Measurements from ENCODE around the gene PDXK. TPM values are rescaled to one million over a fixed set of nuclear protein-coding genes. Genes with fewer than 3 reads are reported as not detected.

PDXK gene
- total and polyA plus RNA-seq, 2 of the 13 experiments (the other 11 are each of a cell fraction or from before 2014, with no cell fraction given): 114 to 184 TPM

DNA sequence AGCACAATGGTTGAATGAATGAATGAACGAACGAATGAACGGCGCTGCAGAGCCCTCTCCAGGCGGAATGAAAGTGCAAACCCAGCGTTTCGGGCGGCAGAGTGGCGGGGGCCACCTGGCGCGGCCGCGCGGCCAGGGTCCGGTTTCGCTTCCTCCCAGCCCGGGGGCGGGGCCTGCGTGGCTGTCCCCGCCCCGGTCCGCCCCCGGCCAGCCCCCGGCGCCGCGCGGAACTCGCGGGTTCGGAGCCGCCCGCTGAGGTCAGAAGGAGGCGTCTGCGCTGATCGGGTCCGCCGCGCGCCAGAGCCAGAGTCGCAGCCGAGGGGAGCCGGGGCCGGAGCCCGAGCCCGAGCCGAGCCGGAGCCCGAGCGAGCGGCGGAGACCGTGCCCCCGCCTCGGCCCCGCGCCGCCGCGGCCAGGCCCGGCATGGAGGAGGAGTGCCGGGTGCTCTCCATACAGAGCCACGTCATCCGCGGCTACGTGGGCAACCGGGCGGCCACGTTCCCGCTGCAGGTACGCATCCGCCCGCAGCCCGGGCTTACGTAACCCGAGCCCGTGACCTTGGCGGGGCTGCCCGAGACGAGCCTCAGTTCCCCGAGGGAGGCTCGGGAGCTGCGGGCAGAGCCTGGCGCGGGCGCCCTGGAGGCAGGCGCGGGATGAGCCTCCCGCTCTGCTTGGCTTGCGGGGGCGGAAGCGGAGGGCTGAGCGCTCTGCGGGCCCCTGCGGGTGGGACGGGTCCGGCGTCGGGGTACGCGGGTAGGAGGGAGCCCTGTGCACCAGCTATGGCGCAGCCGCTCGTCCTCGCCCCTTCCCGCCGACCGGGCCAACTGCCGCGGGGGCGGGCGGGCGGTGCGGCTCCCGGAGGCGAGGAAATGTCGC is at the start of gene PDXK (continued):
- TF ChIP-seq ZNF549 (CRISPR knock-in tag; IDR thresholded peaks at IDR 0.05) (no peak), PAX8 (CRISPR knock-in tag; IDR thresholded peaks at IDR 0.05; ENCODE audit: borderline replicate concordance) (no peak), KDM5B (CRISPR knock-in tag; IDR thresholded peaks at IDR 0.05; ENCODE audit: borderline replicate concordance) (peak; percentile 51; the same call in 1 of the 2 replicates), ZNF782 (CRISPR knock-in tag; IDR thresholded peaks at IDR 0.05; ENCODE audit: borderline replicate concordance) (no peak), ZNF562 (CRISPR knock-in tag; IDR thresholded peaks at IDR 0.05; ENCODE audit: borderline replicate concordance) (no peak), HNRNPK (IDR thresholded peaks at IDR 0.05; ENCODE audit: low read depth, low read length, poor library complexity, severe bottlenecking) (peak; percentile 51), KLF12 (CRISPR knock-in tag; IDR thresholded peaks at IDR 0.05; ENCODE audit: borderline replicate concordance) (no peak), GPN1 (CRISPR knock-in tag; IDR thresholded peaks at IDR 0.05; ENCODE audit: borderline replicate concordance) (no peak), IKZF4 (CRISPR knock-in tag; IDR thresholded peaks at IDR 0.05; ENCODE audit: borderline replicate concordance, low read depth, not compliant biosample characterization) (peak; percentile 18), MED13 (CRISPR knock-in tag; IDR thresholded peaks at IDR 0.05) (no peak), MBNL3 (CRISPR knock-in tag; conservative IDR thresholded peaks at IDR 0.05) (no peak), ZNF20 (CRISPR knock-in tag; IDR thresholded peaks at IDR 0.05) (no peak), KAT8 (CRISPR knock-in tag; IDR thresholded peaks at IDR 0.05) (no peak; the same call in 1 of the 2 replicates), YY1 (IDR thresholded peaks at IDR 0.05; ENCODE audit: insufficient read depth, insufficient replicate concordance, low read depth, low read length) (peak; percentile 13), ATAD3A (CRISPR knock-in tag; IDR thresholded peaks at IDR 0.05) (no peak), ZNF17 (CRISPR knock-in tag; IDR thresholded peaks at IDR 0.05) (no peak)
- TF ChIP-seq, protein P1, sequence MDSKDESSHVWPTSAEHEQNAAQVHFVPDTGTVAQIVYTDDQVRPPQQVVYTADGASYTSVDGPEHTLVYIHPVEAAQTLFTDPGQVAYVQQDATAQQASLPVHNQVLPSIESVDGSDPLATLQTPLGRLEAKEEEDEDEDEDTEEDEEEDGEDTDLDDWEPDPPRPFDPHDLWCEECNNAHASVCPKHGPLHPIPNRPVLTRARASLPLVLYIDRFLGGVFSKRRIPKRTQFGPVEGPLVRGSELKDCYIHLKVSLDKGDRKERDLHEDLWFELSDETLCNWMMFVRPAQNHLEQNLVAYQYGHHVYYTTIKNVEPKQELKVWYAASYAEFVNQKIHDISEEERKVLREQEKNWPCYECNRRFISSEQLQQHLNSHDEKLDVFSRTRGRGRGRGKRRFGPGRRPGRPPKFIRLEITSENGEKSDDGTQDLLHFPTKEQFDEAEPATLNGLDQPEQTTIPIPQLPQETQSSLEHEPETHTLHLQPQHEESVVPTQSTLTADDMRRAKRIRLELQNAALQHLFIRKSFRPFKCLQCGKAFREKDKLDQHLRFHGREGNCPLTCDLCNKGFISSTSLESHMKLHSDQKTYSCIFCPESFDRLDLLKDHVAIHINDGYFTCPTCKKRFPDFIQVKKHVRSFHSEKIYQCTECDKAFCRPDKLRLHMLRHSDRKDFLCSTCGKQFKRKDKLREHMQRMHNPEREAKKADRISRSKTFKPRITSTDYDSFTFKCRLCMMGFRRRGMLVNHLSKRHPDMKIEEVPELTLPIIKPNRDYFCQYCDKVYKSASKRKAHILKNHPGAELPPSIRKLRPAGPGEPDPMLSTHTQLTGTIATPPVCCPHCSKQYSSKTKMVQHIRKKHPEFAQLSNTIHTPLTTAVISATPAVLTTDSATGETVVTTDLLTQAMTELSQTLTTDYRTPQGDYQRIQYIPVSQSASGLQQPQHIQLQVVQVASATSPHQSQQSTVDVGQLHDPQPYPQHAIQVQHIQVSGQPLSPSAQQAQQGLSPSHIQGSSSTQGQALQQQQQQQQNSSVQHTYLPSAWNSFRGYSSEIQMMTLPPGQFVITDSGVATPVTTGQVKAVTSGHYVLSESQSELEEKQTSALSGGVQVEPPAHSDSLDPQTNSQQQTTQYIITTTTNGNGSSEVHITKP (CRISPR knock-in tag; IDR thresholded peaks at IDR 0.05; ENCODE audit: low read depth): no peak
- TF ChIP-seq, protein P2, sequence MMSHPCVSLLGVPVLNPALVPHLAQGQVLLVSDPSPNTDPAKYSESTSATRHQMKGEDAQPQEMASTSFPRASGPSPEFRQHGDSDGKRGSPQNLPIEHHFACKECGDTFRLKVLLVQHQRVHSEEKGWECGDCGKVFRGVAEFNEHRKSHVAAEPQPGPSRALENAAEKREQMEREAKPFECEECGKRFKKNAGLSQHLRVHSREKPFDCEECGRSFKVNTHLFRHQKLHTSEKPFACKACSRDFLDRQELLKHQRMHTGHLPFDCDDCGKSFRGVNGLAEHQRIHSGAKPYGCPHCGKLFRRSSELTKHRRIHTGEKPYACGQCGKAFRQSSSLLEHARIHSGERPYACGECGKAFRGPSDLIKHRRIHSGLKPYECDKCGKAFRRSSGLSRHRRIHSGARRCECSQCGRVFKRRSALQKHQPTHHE (CRISPR knock-in tag; IDR thresholded peaks at IDR 0.05; ENCODE audit: borderline replicate concordance): peak; percentile 49; the same call in 1 of the 2 replicates
- TF ChIP-seq, protein P3, sequence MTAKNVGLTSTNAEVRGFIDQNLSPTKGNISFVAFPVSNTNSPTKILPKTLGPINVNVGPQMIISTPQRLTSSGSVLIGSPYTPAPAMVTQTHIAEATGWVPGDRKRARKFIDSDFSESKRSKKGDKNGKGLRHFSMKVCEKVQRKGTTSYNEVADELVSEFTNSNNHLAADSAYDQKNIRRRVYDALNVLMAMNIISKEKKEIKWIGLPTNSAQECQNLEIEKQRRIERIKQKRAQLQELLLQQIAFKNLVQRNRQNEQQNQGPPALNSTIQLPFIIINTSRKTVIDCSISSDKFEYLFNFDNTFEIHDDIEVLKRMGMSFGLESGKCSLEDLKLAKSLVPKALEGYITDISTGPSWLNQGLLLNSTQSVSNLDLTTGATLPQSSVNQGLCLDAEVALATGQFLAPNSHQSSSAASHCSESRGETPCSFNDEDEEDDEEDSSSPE (CRISPR knock-in tag; IDR thresholded peaks at IDR 0.05): no peak; the same call in 1 of the 2 replicates
- TF ChIP-seq, protein P4, sequence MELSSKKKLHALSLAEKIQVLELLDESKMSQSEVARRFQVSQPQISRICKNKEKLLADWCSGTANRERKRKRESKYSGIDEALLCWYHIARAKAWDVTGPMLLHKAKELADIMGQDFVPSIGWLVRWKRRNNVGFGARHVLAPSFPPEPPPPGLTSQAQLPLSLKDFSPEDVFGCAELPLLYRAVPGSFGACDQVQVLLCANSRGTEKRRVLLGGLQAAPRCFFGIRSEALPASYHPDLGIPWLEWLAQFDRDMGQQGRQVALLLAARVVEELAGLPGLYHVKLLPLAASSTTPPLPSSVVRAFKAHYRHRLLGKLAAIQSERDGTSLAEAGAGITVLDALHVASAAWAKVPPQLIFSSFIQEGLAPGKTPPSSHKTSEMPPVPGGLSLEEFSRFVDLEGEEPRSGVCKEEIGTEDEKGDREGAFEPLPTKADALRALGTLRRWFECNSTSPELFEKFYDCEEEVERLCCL (CRISPR knock-in tag; IDR thresholded peaks at IDR 0.05; ENCODE audit: borderline replicate concordance): no peak

Measured in HepG2 (cell line).